ENCODE results near the gene CARS1. TPM values are rescaled to one million over a fixed set of nuclear protein-coding genes. Genes with fewer than 3 reads are reported as not detected.

CARS1 gene
- total and polyA plus RNA-seq, 7 donors, result 24.2 to 78.6 (median 52.0) TPM

DNA sequence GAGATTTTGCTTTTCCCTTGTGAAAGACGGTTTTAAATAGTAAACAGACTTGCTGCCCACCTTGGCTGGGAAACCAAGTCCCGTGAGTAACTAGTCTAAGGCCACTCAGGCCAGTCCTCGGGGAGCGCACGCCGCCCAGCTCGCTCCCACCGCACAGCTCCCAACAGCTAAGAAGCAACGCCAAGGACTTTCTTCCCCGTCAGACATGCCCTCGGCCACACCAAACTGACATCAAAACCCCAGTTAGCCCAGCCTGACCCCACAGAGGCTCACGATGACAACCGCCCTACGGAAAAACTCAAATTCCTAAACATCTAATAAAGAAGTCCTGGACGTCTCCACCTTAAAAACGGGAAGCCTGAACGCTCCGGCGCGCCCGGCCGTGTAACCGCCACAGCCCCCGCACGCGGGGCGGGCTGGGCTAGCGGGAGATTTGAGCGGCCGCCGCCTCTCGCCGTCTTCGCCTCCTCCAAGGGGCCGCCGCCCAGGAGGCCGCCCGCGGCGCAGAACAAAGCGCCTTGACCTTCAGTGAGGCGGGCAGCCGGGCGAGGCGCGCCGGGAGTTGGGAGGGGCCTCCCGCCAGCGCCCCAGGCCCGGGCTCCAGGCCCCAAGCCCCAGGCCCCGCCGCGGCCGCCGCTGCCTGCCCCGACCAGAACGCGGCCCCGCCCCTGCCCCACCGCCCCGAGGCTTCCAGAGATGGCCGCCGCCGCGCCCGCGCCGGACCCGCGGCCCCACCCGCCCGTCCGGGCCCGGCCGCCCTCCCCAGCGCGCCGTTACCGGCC lies 65.6 kb downstream of the CARS1 start:
- no peaks in the 10 kb centered on the region for H3K27me3 ChIP-seq (ENCODE audit: insufficient read depth in 3 of 3, low read length in 2 of 3)
- no peaks in the 10 kb centered on the region for H3K9me3 ChIP-seq
- ATAC-seq, result peak; percentile 63 to 69 (median 66)
- TF ChIP-seq, protein P1, sequence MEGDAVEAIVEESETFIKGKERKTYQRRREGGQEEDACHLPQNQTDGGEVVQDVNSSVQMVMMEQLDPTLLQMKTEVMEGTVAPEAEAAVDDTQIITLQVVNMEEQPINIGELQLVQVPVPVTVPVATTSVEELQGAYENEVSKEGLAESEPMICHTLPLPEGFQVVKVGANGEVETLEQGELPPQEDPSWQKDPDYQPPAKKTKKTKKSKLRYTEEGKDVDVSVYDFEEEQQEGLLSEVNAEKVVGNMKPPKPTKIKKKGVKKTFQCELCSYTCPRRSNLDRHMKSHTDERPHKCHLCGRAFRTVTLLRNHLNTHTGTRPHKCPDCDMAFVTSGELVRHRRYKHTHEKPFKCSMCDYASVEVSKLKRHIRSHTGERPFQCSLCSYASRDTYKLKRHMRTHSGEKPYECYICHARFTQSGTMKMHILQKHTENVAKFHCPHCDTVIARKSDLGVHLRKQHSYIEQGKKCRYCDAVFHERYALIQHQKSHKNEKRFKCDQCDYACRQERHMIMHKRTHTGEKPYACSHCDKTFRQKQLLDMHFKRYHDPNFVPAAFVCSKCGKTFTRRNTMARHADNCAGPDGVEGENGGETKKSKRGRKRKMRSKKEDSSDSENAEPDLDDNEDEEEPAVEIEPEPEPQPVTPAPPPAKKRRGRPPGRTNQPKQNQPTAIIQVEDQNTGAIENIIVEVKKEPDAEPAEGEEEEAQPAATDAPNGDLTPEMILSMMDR (IDR thresholded peaks at IDR 0.05), result no peak
- no peaks in the 10 kb centered on the region for H3K36me3 ChIP-seq (ENCODE audit: insufficient read depth in 1 of 2, low read depth in 1 of 2)
- intact Hi-C loops (cut with DNase I), result no loop called here
- H3K4me3 ChIP-seq, result peak overlapping the region; percentile 94
- 0 to 1% (median 0%) methylated on average over 38 to 78 of the region's 79 CpGs for WGBS, 3 donors
- peak overlapping the region; percentile 94 for H3K27ac ChIP-seq
- H3K4me1 ChIP-seq, result peaks cover 49% of the 10 kb centered on the region
- no peak for DNase-seq

- DNase-seq, result no peak
- intact Hi-C loops (cut with DNase I), result no loop called here
- Histone ChIP-seq H3K4me3 (peak overlapping the region; percentile 94), H3K27ac (peak overlapping the region; percentile 94), H3K4me1 (peaks cover 45% of the 10 kb centered on the region), H3K36me3 (ENCODE audit: insufficient read depth in 1 of 2, low read depth in 1 of 2) (no peaks in the 10 kb centered on the region), H3K27me3 (ENCODE audit: insufficient read depth in 3 of 3, low read length in 2 of 3) (no peaks in the 10 kb centered on the region), H3K9me3 (no peaks in the 10 kb centered on the region)
- ATAC-seq, result peak in 1 of 4 donors; percentile 5
- 5 to 6% (median 6%) methylated on average over 17 of the region's 17 CpGs for WGBS, 3 donors
- TF ChIP-seq, protein P1 (IDR thresholded peaks at IDR 0.05), result no peak
Observed at GRCh38 chr11:2990617-2991451, 66.4 kb downstream of the CARS1 start.

- 36 to 47% (median 41%) methylated on average over 3 of the region's 3 CpGs for WGBS, 3 donors
Observed at GRCh38 chr11:2989551-2989950, 67.7 kb downstream of the CARS1 start.

DNA sequence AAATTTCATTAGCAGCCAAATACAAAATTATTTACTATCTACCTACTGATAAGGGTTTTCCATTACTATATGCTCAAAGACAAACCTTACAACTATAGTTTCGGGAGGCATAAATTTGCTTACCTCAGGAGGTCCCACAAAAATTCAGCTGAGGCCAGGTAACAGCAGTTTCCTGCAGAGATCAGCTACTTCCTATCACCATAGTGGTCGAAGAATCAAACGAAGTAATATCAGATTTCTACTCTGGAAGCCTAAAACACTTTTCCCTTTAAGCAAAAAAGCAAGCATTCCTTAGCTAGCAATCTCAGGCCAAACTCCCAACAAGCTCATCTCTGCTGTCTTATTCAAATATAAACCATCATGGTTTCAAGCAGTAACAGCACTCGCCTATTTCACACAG lies 68.2 kb downstream of the CARS1 start:
- H3K27me3 ChIP-seq (ENCODE audit: insufficient read depth in 3 of 3, low read length in 2 of 3), result no peaks in the 10 kb centered on the region
- peak overlapping the region; percentile 47 for H3K27ac ChIP-seq
- H3K4me3 ChIP-seq, result peak overlapping the region; percentile 94
- H3K36me3 ChIP-seq (ENCODE audit: insufficient read depth in 1 of 2, low read depth in 1 of 2), result no peaks in the 10 kb centered on the region
- WGBS, 3 donors, result 33 to 44% (median 36%) methylated on average over 4 of the region's 4 CpGs
- DNase-seq, result no peak
- no peak for ATAC-seq
- TF ChIP-seq, protein P1 (IDR thresholded peaks at IDR 0.05), result no peak
- intact Hi-C loops (cut with DNase I), result no loop called here
- no peaks in the 10 kb centered on the region for H3K9me3 ChIP-seq
- H3K4me1 ChIP-seq, result peaks cover 42% of the 10 kb centered on the region

More at GRCh38 chr11:2989551-2989950, 67.7 kb downstream of the CARS1 start:
- DNase-seq (no peak), ATAC-seq (no peak)
- peak overlapping the region; percentile 94 for H3K4me3 ChIP-seq
- peaks cover 42% of the 10 kb centered on the region for H3K4me1 ChIP-seq
- H3K36me3 ChIP-seq (ENCODE audit: insufficient read depth in 1 of 2, low read depth in 1 of 2), result no peaks in the 10 kb centered on the region
- no peaks in the 10 kb centered on the region for H3K9me3 ChIP-seq
- TF ChIP-seq, protein P1 (IDR thresholded peaks at IDR 0.05), result no peak
- intact Hi-C loops (cut with DNase I), result no loop called here
- H3K27me3 ChIP-seq (ENCODE audit: insufficient read depth in 3 of 3, low read length in 2 of 3), result no peaks in the 10 kb centered on the region
- peak overlapping the region; percentile 47 for H3K27ac ChIP-seq
